Ishikawa (cell line): ENCODE results near the gene FLT3LG.

Experiments
- CEBPB ChIP-seq: IDR thresholded peaks from 2 replicates; pipeline ENCODE4 v1.6.1; 2012
- CREB1 ChIP-seq: IDR thresholded peaks from 2 replicates; pipeline ENCODE4 v1.6.1; 2012; ENCODE audit warnings: low read depth
- EGR1 ChIP-seq: IDR thresholded peaks from 2 replicates; pipeline ENCODE4 v1.6.1; 2012
- EP300 ChIP-seq: IDR thresholded peaks from 2 replicates; pipeline ENCODE4 v1.6.1; 2012; ENCODE audit warnings: borderline replicate concordance
- FOXM1 ChIP-seq: IDR thresholded peaks from 2 replicates; pipeline ENCODE4 v1.6.1; 2012; ENCODE audit warnings: low read depth, borderline replicate concordance
- MAX ChIP-seq: IDR thresholded peaks from 2 replicates; pipeline ENCODE4 v1.6.1; 2012
- NFIC ChIP-seq: IDR thresholded peaks from 2 replicates; pipeline ENCODE4 v1.6.1; 2012
- RAD21 ChIP-seq: IDR thresholded peaks from 2 replicates; pipeline ENCODE4 v1.6.1; 2012; ENCODE audit warnings: low read depth
- TAF1 ChIP-seq: IDR thresholded peaks from 2 replicates; pipeline ENCODE4 v1.6.1; 2012; ENCODE audit warnings: low read depth, mild to moderate bottlenecking
- TCF12 ChIP-seq: IDR thresholded peaks from 2 replicates; pipeline ENCODE4 v1.6.1; 2012; ENCODE audit warnings: low read depth
- TEAD4 ChIP-seq: IDR thresholded peaks from 2 replicates; pipeline ENCODE4 v1.6.1; 2012
- USF1 ChIP-seq: IDR thresholded peaks from 2 replicates; pipeline ENCODE4 v1.6.1; 2012
- YY1 ChIP-seq: IDR thresholded peaks from 2 replicates; pipeline ENCODE4 v1.6.1; 2012; ENCODE audit warnings: low read depth
- ZBTB7A ChIP-seq: IDR thresholded peaks from 2 replicates; pipeline ENCODE4 v1.6.1; 2012; ENCODE audit warnings: low read depth
- TF ChIP-seq, protein P1 (sequence below): IDR thresholded peaks from 2 replicates; pipeline ENCODE4 v1.6.1; 2012; ENCODE audit warnings: low read depth, mild to moderate bottlenecking

Gene FLT3LG

GRCh38 chr19:49469828-49470614 is 4.0 kb upstream of the FLT3LG start:
- TF ChIP-seq, protein P1, sequence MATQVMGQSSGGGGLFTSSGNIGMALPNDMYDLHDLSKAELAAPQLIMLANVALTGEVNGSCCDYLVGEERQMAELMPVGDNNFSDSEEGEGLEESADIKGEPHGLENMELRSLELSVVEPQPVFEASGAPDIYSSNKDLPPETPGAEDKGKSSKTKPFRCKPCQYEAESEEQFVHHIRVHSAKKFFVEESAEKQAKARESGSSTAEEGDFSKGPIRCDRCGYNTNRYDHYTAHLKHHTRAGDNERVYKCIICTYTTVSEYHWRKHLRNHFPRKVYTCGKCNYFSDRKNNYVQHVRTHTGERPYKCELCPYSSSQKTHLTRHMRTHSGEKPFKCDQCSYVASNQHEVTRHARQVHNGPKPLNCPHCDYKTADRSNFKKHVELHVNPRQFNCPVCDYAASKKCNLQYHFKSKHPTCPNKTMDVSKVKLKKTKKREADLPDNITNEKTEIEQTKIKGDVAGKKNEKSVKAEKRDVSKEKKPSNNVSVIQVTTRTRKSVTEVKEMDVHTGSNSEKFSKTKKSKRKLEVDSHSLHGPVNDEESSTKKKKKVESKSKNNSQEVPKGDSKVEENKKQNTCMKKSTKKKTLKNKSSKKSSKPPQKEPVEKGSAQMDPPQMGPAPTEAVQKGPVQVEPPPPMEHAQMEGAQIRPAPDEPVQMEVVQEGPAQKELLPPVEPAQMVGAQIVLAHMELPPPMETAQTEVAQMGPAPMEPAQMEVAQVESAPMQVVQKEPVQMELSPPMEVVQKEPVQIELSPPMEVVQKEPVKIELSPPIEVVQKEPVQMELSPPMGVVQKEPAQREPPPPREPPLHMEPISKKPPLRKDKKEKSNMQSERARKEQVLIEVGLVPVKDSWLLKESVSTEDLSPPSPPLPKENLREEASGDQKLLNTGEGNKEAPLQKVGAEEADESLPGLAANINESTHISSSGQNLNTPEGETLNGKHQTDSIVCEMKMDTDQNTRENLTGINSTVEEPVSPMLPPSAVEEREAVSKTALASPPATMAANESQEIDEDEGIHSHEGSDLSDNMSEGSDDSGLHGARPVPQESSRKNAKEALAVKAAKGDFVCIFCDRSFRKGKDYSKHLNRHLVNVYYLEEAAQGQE: no peak
- TF ChIP-seq RAD21: peak; percentile 21; the same call in 1 of the 2 replicates

GRCh38 chr19:49470615-49470978 is 3.4 kb upstream of the FLT3LG start:
- no peak for TF ChIP-seq FOXM1
- no peak for TF ChIP-seq TCF12
- no peak for TF ChIP-seq TAF1
- TF ChIP-seq MAX: no peak
- TF ChIP-seq NFIC: no peak
- TF ChIP-seq, protein P1: no peak
- TF ChIP-seq CREB1: no peak
- TF ChIP-seq TEAD4: no peak
- TF ChIP-seq YY1: no peak
- TF ChIP-seq USF1: no peak
- TF ChIP-seq CEBPB: no peak
- no peak for TF ChIP-seq ZBTB7A
- TF ChIP-seq EP300: no peak
- no peak for TF ChIP-seq EGR1
- TF ChIP-seq RAD21: no peak

- no peak for TF ChIP-seq CEBPB
These were observed 1.1 kb upstream of the FLT3LG start for GRCh38 chr19:49472936-49473335.

GRCh38 chr19:49474542-49474924 is 518 bp downstream of the FLT3LG start:
- TF ChIP-seq NFIC (no peak), YY1 (no peak), EP300 (no peak), MAX (no peak), ZBTB7A (no peak), USF1 (no peak), TEAD4 (no peak), CREB1 (no peak), CEBPB (no peak), TCF12 (no peak), TAF1 (no peak), FOXM1 (no peak), RAD21 (no peak), EGR1 (no peak)
- TF ChIP-seq, protein P1: no peak
